ENCODE results near the gene RAPH1. TPM values are rescaled to one million over a fixed set of nuclear protein-coding genes. Genes with fewer than 3 reads are reported as not detected.
"Not testable (repeated sequence)": the region's sequence is repeated elsewhere in the genome, so short reads cannot be mapped to it uniquely, and the experiment has no call there.

The RAPH1 gene
- total and polyA plus RNA-seq, 5 donors: 4.2 to 32.2 (median 21.4) TPM

DNA sequence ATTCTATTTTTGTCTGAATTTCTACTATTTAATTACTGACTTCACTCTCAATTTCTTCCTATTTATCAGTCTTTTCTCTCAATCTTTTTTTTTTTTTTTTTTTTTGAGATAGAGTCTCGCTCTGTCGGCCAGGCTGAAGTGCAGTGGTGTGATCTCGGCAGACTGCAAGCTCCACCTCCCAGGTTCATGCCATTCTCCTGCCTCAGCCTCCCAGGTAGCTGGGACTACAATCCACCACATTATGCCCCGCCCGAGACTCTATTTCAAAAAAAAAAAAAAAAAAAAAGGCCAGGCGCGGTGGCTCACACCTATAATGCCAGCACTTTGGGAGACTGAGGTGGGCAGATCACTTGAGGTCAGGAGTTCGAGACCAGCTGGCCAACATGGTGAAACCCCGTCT lies 21.8 kb downstream of the RAPH1 start:
- DNase-seq; H3K4me1 ChIP-seq (ENCODE audit: control insufficient read depth, insufficient read depth, low read length); H3K27ac ChIP-seq (ENCODE audit: low read length); intact Hi-C loops (cut with DNase I); H3K27me3 ChIP-seq (ENCODE audit: control insufficient read depth, insufficient read depth); H3K4me3 ChIP-seq (ENCODE audit: low read length); H3K9me3 ChIP-seq (ENCODE audit: control insufficient read depth, low read length); ATAC-seq: not testable (repeated sequence)
- WGBS: 91% methylated on average over 9 of the region's 9 CpGs

GRCh38 chr2:203510941-203511305 lies 24.2 kb downstream of the RAPH1 start:
- 48% methylated on average over 1 of the region's 1 CpG for WGBS
- ATAC-seq: no peak
- Histone ChIP-seq H3K9me3 (ENCODE audit: control insufficient read depth, low read length) (no peaks in the 10 kb centered on the region), H3K27ac (ENCODE audit: low read length) (no peak overlapping the region), H3K4me1 (ENCODE audit: control insufficient read depth, insufficient read depth, low read length) (no peaks in the 10 kb centered on the region), H3K27me3 (ENCODE audit: control insufficient read depth, insufficient read depth) (no peaks in the 10 kb centered on the region), H3K4me3 (ENCODE audit: low read length) (no peak overlapping the region)
- no peak for DNase-seq
- intact Hi-C loops (cut with DNase I): no loop called here

GRCh38 chr2:203510256-203510940 lies 24.7 kb downstream of the RAPH1 start:
- Histone ChIP-seq H3K27ac (ENCODE audit: low read length) (no peak overlapping the region), H3K9me3 (ENCODE audit: control insufficient read depth, low read length) (no peaks in the 10 kb centered on the region), H3K4me1 (ENCODE audit: control insufficient read depth, insufficient read depth, low read length) (no peaks in the 10 kb centered on the region), H3K27me3 (ENCODE audit: control insufficient read depth, insufficient read depth) (no peaks in the 10 kb centered on the region), H3K4me3 (ENCODE audit: low read length) (no peak overlapping the region)
- WGBS: 98% methylated on average over 2 of the region's 2 CpGs
- intact Hi-C loops (cut with DNase I): no loop called here
- ATAC-seq (no peak), DNase-seq (no peak)

DNA sequence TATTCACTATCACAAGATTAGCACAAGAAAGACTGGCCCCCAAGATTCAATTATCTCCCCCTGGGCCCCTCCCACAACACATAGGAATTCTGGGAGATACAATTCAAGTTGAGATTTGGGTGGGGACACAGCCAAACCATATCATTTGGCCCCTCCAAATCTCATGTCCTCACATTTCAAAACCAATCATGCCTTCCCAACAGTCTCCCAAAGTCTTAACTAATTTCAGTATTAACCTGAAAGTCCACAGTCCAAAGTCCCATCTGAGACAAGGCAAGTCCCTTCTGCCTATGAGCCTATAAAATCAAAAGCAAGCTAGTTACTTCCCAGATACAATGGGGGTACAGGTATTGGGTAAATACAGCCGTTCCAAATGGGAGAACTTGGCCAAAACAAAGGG lies 31.6 kb downstream of the RAPH1 start:
- H3K27me3 ChIP-seq (ENCODE audit: control insufficient read depth, insufficient read depth); DNase-seq; intact Hi-C loops (cut with DNase I); H3K27ac ChIP-seq (ENCODE audit: low read length); ATAC-seq; H3K9me3 ChIP-seq (ENCODE audit: control insufficient read depth, low read length); H3K4me1 ChIP-seq (ENCODE audit: control insufficient read depth, insufficient read depth, low read length); H3K4me3 ChIP-seq (ENCODE audit: low read length): not testable (repeated sequence)
- WGBS: 94% methylated on average over 1 of the region's 1 CpG

- intact Hi-C loops (cut with DNase I): no loop called here
- no peak for DNase-seq
- no peak overlapping the region for H3K4me3 ChIP-seq (ENCODE audit: low read length)
- no peaks in the 10 kb centered on the region for H3K9me3 ChIP-seq (ENCODE audit: control insufficient read depth, low read length)
- peaks cover 1% of the 10 kb centered on the region for H3K4me1 ChIP-seq (ENCODE audit: control insufficient read depth, insufficient read depth, low read length)
- no peak overlapping the region for H3K27ac ChIP-seq (ENCODE audit: low read length)
- H3K27me3 ChIP-seq (ENCODE audit: control insufficient read depth, insufficient read depth): no peaks in the 10 kb centered on the region
- 71% methylated on average over 1 of the region's 1 CpG for WGBS
- peak in 1 of 2 donors; percentile 15 for ATAC-seq
These were observed 33.2 kb downstream of the RAPH1 start for GRCh38 chr2:203501873-203502272.

GRCh38 chr2:203500951-203501350 lies 34.1 kb downstream of the RAPH1 start:
- 66% methylated on average over 1 of the region's 1 CpG for WGBS
- no peak overlapping the region for H3K27ac ChIP-seq (ENCODE audit: low read length)
- peaks cover 1% of the 10 kb centered on the region for H3K4me1 ChIP-seq (ENCODE audit: control insufficient read depth, insufficient read depth, low read length)
- intact Hi-C loops (cut with DNase I): no loop called here
- H3K9me3 ChIP-seq (ENCODE audit: control insufficient read depth, low read length): no peaks in the 10 kb centered on the region
- no peaks in the 10 kb centered on the region for H3K27me3 ChIP-seq (ENCODE audit: control insufficient read depth, insufficient read depth)
- no peak overlapping the region for H3K4me3 ChIP-seq (ENCODE audit: low read length)
- ATAC-seq (no peak), DNase-seq (no peak)

DNA sequence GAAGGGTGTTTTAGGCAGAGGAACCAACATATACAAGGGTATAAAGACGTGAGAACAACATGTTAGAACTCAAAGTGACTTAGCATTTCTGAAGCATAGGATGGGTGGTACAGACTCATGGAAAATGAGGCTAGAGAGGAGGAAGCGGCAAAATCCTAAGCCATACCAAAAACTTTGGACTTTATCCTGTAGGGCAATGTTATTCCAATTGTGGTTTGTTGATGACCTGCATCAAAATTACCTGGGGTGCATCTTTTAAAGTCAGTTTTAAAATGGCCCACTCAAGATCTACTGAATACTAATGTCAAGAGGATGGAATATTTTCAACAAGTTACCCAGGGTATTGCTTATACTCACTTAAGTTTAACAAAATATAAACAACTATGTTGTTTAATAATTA lies 34.8 kb downstream of the RAPH1 start:
- H3K27ac ChIP-seq (ENCODE audit: low read length): no peak overlapping the region

DNA sequence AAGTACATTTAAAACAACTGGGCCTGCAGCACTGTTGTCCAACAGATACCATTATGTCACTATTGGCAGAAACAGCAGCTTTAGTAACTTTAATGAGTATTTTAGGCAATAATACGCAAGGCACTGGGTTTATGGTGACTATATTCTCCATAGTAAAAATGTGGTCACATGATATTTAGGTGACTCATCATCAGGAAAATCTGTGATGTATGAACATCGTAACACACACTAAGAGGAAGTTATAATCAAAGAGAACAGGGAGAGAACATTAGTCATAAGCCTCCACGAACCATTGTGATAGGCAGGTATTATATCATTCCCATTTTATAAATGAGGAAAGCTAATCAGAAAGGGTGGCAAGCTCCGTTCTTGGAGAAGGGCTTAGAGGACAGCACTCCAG lies 36.9 kb downstream of the RAPH1 start:
- Histone ChIP-seq H3K4me3 (ENCODE audit: low read length) (no peak overlapping the region), H3K27ac (ENCODE audit: low read length) (no peak overlapping the region), H3K4me1 (ENCODE audit: control insufficient read depth, insufficient read depth, low read length) (peaks cover 1% of the 10 kb centered on the region), H3K27me3 (ENCODE audit: control insufficient read depth, insufficient read depth) (no peaks in the 10 kb centered on the region), H3K9me3 (ENCODE audit: control insufficient read depth, low read length) (no peaks in the 10 kb centered on the region)
- 43% methylated on average over 4 of the region's 4 CpGs for WGBS
- intact Hi-C loops (cut with DNase I): no loop called here
- ATAC-seq: peak; percentile 52 to 79
- no peak for DNase-seq

More for the DNA sequence above, 34.8 kb downstream of the RAPH1 start:
- Histone ChIP-seq H3K9me3 (ENCODE audit: control insufficient read depth, low read length) (no peaks in the 10 kb centered on the region), H3K4me1 (ENCODE audit: control insufficient read depth, insufficient read depth, low read length) (peaks cover 1% of the 10 kb centered on the region), H3K27me3 (ENCODE audit: control insufficient read depth, insufficient read depth) (no peaks in the 10 kb centered on the region), H3K4me3 (ENCODE audit: low read length) (no peak overlapping the region)
- intact Hi-C loops (cut with DNase I): no loop called here
- WGBS: 96% methylated on average over 2 of the region's 2 CpGs
- ATAC-seq (no peak), DNase-seq (no peak)

DNA sequence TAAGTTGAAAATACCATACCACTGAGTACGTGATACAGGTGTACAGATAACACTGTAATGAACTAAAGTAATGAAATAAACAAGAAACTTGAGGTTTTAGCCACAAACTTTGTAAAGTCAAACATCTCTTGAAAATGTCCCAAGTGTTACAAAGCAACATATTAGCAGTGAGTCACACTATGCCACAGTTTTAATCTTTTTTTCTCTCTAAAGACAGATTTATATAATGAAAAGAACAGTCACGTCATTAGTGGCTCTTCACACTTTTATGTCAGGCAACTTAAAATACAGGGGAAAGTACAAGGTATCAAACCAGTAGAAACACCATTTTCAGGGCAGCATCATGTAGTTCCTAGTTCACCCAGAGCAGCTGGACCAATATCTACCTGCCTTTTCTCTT lies 42.1 kb downstream of the RAPH1 start:
- Histone ChIP-seq H3K9me3 (ENCODE audit: control insufficient read depth, low read length) (no peaks in the 10 kb centered on the region), H3K27me3 (ENCODE audit: control insufficient read depth, insufficient read depth) (no peaks in the 10 kb centered on the region), H3K4me1 (ENCODE audit: control insufficient read depth, insufficient read depth, low read length) (no peaks in the 10 kb centered on the region), H3K4me3 (ENCODE audit: low read length) (no peak overlapping the region), H3K27ac (ENCODE audit: low read length) (no peak overlapping the region)
- no peak for ATAC-seq
- WGBS: 84% methylated on average over 2 of the region's 2 CpGs
- DNase-seq: no peak
- intact Hi-C loops (cut with DNase I): no loop called here

DNA sequence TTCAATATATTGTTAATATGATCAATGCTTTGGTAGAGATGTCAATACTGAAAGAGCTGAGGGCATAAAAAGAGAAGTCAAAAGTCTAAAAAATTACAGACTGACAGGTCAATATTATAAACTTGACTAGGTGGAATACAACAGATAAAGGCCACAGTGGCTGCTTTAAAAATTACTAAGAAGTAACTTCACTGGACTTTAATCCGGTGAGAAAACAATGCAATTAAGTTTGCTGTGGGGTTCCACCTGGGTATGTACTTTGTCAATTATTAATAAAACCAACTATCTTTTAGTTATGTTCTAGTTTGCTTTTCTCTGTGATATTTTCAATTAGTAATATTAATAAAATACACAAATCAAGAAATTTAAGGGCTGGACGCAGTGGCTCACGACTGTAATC lies 44.7 kb downstream of the RAPH1 start:
- DNase-seq (no peak), ATAC-seq (no peak)
- Histone ChIP-seq H3K4me3 (ENCODE audit: low read length) (no peak overlapping the region), H3K4me1 (ENCODE audit: control insufficient read depth, insufficient read depth, low read length) (no peaks in the 10 kb centered on the region), H3K9me3 (ENCODE audit: control insufficient read depth, low read length) (no peaks in the 10 kb centered on the region), H3K27me3 (ENCODE audit: control insufficient read depth, insufficient read depth) (no peaks in the 10 kb centered on the region), H3K27ac (ENCODE audit: low read length) (no peak overlapping the region)
- intact Hi-C loops (cut with DNase I): no loop called here
- 95% methylated on average over 3 of the region's 3 CpGs for WGBS

DNA sequence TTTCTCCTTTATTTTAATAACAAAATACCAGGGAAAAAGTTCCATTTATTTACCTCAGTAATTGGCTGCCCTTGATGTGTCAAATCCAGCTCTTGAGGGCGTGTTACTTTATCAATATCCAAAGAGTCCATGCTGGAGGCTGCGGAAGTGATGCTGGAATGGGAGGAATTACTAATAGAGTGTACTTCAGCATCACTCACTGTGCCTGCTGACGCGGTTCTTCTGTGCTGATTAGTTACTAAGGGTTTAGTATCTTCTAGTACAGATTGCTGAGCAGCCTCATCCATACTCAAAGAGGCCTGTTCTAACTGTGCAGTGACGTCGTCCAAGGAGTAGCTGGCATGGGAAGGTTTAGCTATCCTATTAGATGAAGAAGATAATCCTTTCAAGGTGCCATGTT lies 45.6 kb downstream of the RAPH1 start:
- intact Hi-C loops (cut with DNase I): loop anchor here (10.0 kb wide), 3 partner anchors 165 to 415 kb away; no protein-coding TSS in a partner anchor
- DNase-seq (no peak), ATAC-seq (peak in 1 of 2 donors; percentile 22)
- Histone ChIP-seq H3K27ac (ENCODE audit: low read length) (no peak overlapping the region), H3K9me3 (ENCODE audit: control insufficient read depth, low read length) (no peaks in the 10 kb centered on the region), H3K4me1 (ENCODE audit: control insufficient read depth, insufficient read depth, low read length) (no peaks in the 10 kb centered on the region), H3K4me3 (ENCODE audit: low read length) (no peak overlapping the region), H3K27me3 (ENCODE audit: control insufficient read depth, insufficient read depth) (no peaks in the 10 kb centered on the region)
- 89% methylated on average over 6 of the region's 6 CpGs for WGBS
